ENCODE measurements around the gene ST6GALNAC3. TPM values are rescaled to one million over a fixed set of nuclear protein-coding genes. Genes with fewer than 3 reads are reported as not detected.
"Not testable (repeated sequence)": the region's sequence is repeated elsewhere in the genome, so short reads cannot be mapped to it uniquely, and the experiment has no call there.

The ST6GALNAC3 gene
- total RNA-seq, 1 experiment from 2014 or later: 2.2 TPM

GRCh38 chr1:76049498-76049897 lies 25.0 kb upstream of the ST6GALNAC3 start:
- RAD21 ChIA-PET (ENCODE audit: low non-redundant PET in 1 of 2, low total read pairs in 2 of 2, uncharacterized antibody in 2 of 2, unreplicated experiment in 2 of 2): no interaction called here
- H3K9me3 ChIP-seq (ENCODE audit: control insufficient read depth in 1 of 2, insufficient read depth in 1 of 2, low read depth in 1 of 2, low read length in 2 of 2): no peaks in the 10 kb centered on the region
- H4K20me1 ChIP-seq (ENCODE audit: insufficient read depth): no peaks in the 10 kb centered on the region
- no TSS peak for BruUV-seq (replicated peaks)
- ATAC-seq (no peak), DNase-seq (ENCODE audit: low read depth, low spot score) (no peak)
- no peaks in the 10 kb centered on the region for H3K79me2 ChIP-seq (ENCODE audit: insufficient read depth, low read length)
- H3K9ac ChIP-seq (ENCODE audit: low read length): no peak overlapping the region
- no peak for TF ChIP-seq ZNF274 (IDR thresholded peaks at IDR 0.05; ENCODE audit: low read depth, low read length)
- H2AFZ ChIP-seq (ENCODE audit: low read depth, low read length, poor library complexity, severe bottlenecking): no peak overlapping the region
- H3K4me3 ChIP-seq (replicated peaks in 1 of 2; ENCODE audit: low read depth in 1 of 2, low read length in 2 of 2): no peak overlapping the region
- intact Hi-C loops (cut with micrococcal nuclease): loop anchor here (1.0 kb wide), 1 partner anchor 25 kb away; no protein-coding TSS in a partner anchor
- POLR2A ChIA-PET: no interaction called here
- H3K27ac ChIP-seq (ENCODE audit: low read depth, low read length): no peak overlapping the region
- CTCF ChIA-PET: no interaction called here
- H3K36me3 ChIP-seq (ENCODE audit: control insufficient read depth in 1 of 2, insufficient read depth in 2 of 2, low read length in 2 of 2): no peaks in the 10 kb centered on the region
- H3K4me2 ChIP-seq (ENCODE audit: low read length): no peak overlapping the region
- no peaks in the 10 kb centered on the region for H3K27me3 ChIP-seq (ENCODE audit: insufficient read depth, low read length)
- H3K4me1 ChIP-seq (ENCODE audit: control insufficient read depth in 1 of 2, insufficient read depth in 2 of 2, low read length in 2 of 2): no peaks in the 10 kb centered on the region
- no peaks in the 10 kb centered on the region for H3K9me2 ChIP-seq (ENCODE audit: insufficient read depth)

- H3K9ac ChIP-seq (ENCODE audit: low read length); H3K9me3 ChIP-seq (ENCODE audit: control insufficient read depth in 1 of 2, insufficient read depth in 1 of 2, low read depth in 1 of 2, low read length in 2 of 2); H3K4me1 ChIP-seq (ENCODE audit: control insufficient read depth in 1 of 2, insufficient read depth in 2 of 2, low read length in 2 of 2); H3K9me2 ChIP-seq (ENCODE audit: insufficient read depth); H3K27me3 ChIP-seq (ENCODE audit: insufficient read depth, low read length); H4K20me1 ChIP-seq (ENCODE audit: insufficient read depth); H3K4me2 ChIP-seq (ENCODE audit: low read length); H3K27ac ChIP-seq (ENCODE audit: low read depth, low read length); intact Hi-C loops (cut with micrococcal nuclease); POLR2A ChIA-PET; BruUV-seq (replicated peaks); H2AFZ ChIP-seq (ENCODE audit: low read depth, low read length, poor library complexity, severe bottlenecking); DNase-seq (ENCODE audit: low read depth, low spot score); H3K36me3 ChIP-seq (ENCODE audit: control insufficient read depth in 1 of 2, insufficient read depth in 2 of 2, low read length in 2 of 2); H3K79me2 ChIP-seq (ENCODE audit: insufficient read depth, low read length); H3K4me3 ChIP-seq (replicated peaks in 1 of 2; ENCODE audit: low read depth in 1 of 2, low read length in 2 of 2); CTCF ChIA-PET; RAD21 ChIA-PET (ENCODE audit: low non-redundant PET in 1 of 2, low total read pairs in 2 of 2, uncharacterized antibody in 2 of 2, unreplicated experiment in 2 of 2); ATAC-seq: not testable (repeated sequence)
Measured at GRCh38 chr1:76050073-76050472, 24.5 kb upstream of the ST6GALNAC3 start.

DNA sequence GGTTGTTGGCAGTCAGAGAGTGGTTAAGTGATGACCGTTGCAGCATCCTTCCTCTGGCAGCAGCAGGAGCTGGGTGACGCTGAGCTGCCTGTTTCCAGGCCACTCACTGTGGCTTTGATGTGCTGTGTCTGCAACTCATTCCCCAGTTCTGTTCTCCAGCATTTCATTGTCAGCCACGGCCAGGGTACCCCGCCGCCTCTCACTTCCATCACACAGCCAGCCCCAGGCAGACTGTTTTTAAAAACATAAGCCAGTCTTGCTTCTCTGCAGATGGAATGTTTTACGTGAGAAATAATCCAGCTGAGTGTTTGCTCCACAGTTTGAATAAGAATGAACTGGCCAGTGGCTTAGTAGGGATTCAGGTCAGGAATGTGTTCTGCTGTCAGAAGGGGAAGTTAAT lies 21.5 kb upstream of the ST6GALNAC3 start:
- no TSS peak for BruUV-seq (replicated peaks)
- H3K9ac ChIP-seq (ENCODE audit: low read length): no peak overlapping the region
- H4K20me1 ChIP-seq (ENCODE audit: insufficient read depth): no peaks in the 10 kb centered on the region
- H3K4me1 ChIP-seq (ENCODE audit: control insufficient read depth in 1 of 2, insufficient read depth in 2 of 2, low read length in 2 of 2): no peaks in the 10 kb centered on the region
- TF ChIP-seq ZFX (IDR thresholded peaks at IDR 0.05): no peak
- TF ChIP-seq FOSL1 (IDR thresholded peaks at IDR 0.05; ENCODE audit: low read depth): no peak
- no peak for TF ChIP-seq YY1 (IDR thresholded peaks at IDR 0.05; ENCODE audit: extremely low read depth, insufficient replicate concordance, low read depth, low read length)
- no peak for TF ChIP-seq EZH2 (IDR thresholded peaks at IDR 0.05)
- TF ChIP-seq POLR2A (IDR thresholded peaks at IDR 0.05; ENCODE audit: borderline replicate concordance, extremely low read depth, insufficient read depth, insufficient read length): no peak
- no peak for TF ChIP-seq ZBTB33 (IDR thresholded peaks at IDR 0.05; ENCODE audit: extremely low read depth, insufficient replicate concordance, low read length)
- no peak for TF ChIP-seq TCF7L2 (IDR thresholded peaks at IDR 0.05; ENCODE audit: borderline replicate concordance, extremely low read depth, insufficient read depth, insufficient read length)
- no peak for TF ChIP-seq ZNF274 (IDR thresholded peaks at IDR 0.05; ENCODE audit: low read depth, low read length)
- no peak for TF ChIP-seq RAD21 (IDR thresholded peaks at IDR 0.05; ENCODE audit: low read depth)
- TF ChIP-seq SP1 (IDR thresholded peaks at IDR 0.05; ENCODE audit: low read depth): no peak
- TF ChIP-seq ELF1 (IDR thresholded peaks at IDR 0.05; ENCODE audit: borderline replicate concordance, low read depth): no peak
- no peak for TF ChIP-seq EZH2phosphoT487 (IDR thresholded peaks at IDR 0.05; ENCODE audit: borderline replicate concordance)
- TF ChIP-seq SIN3A (IDR thresholded peaks at IDR 0.05; ENCODE audit: low read depth): no peak
- ATAC-seq: no peak
- no peak overlapping the region for H3K4me3 ChIP-seq (replicated peaks in 1 of 2; ENCODE audit: low read depth in 1 of 2, low read length in 2 of 2)
- H3K27ac ChIP-seq (ENCODE audit: low read depth, low read length): no peak overlapping the region
- no peaks in the 10 kb centered on the region for H3K79me2 ChIP-seq (ENCODE audit: insufficient read depth, low read length)
- DNase-seq (ENCODE audit: low read depth, low spot score): no peak
- no peak overlapping the region for H2AFZ ChIP-seq (ENCODE audit: low read depth, low read length, poor library complexity, severe bottlenecking)
- no peak overlapping the region for H3K4me2 ChIP-seq (ENCODE audit: low read length)
- ChIA-PET RAD21 (ENCODE audit: low non-redundant PET in 1 of 2, low total read pairs in 2 of 2, uncharacterized antibody in 2 of 2, unreplicated experiment in 2 of 2) (no interaction called here), CTCF (no interaction called here), POLR2A (no interaction called here)
- H3K27me3 ChIP-seq (ENCODE audit: insufficient read depth, low read length): no peaks in the 10 kb centered on the region
- no peaks in the 10 kb centered on the region for H3K9me2 ChIP-seq (ENCODE audit: insufficient read depth)
- H3K9me3 ChIP-seq (ENCODE audit: control insufficient read depth in 1 of 2, insufficient read depth in 1 of 2, low read depth in 1 of 2, low read length in 2 of 2): no peaks in the 10 kb centered on the region
- intact Hi-C loops (cut with micrococcal nuclease): no loop called here
- no peaks in the 10 kb centered on the region for H3K36me3 ChIP-seq (ENCODE audit: control insufficient read depth in 1 of 2, insufficient read depth in 2 of 2, low read length in 2 of 2)

Measured in HCT116 (cell line).